Jurkat, Clone E6-1 (cell line): ENCODE data around the gene MYL6B. TPM values are rescaled to one million over a fixed set of nuclear protein-coding genes. Genes with fewer than 3 reads are reported as not detected.
"Not testable (repeated sequence)": the region's sequence is repeated elsewhere in the genome, so short reads cannot be mapped to it uniquely, and the experiment has no call there.

Experiments
- DNase-seq: peaks from one replicate; pipeline ENCODE4 v3.0.0-alpha.2; 2011; ENCODE audit warnings: low read depth, low spot score
- H3K4me3 ChIP-seq: 2 replicates; pipeline ENCODE4 v1.5.1; 2011; ENCODE audit warnings: mild to moderate bottlenecking, low read length, control low read depth, moderate library complexity
- polyA plus RNA-seq: library from polyadenylated mRNA; unstranded; fragments of >200 nt; gene quantifications from one replicate; pipeline ENCODE4 v1.2.1, GENCODE V29; 2012; ENCODE audit warnings: missing spikeins; ENCODE audit not compliant: insufficient read length, insufficient read depth

MYL6B gene
- 282 TPM for polyA plus RNA-seq

- H3K4me3 ChIP-seq = peak within 1 kb of the TSS; percentile 86
- DNase-seq = peak; percentile 92
Measured at GRCh38 chr12:56152132-56152755, at the start of gene MYL6B. MYL6B (plus strand) TSS chr12:56152587; CDS start chr12:56153919, 1,332 bp downstream.

GRCh38 chr12:56102683-56103065 is 49.7 kb upstream of the MYL6B start:
- H3K4me3 ChIP-seq = no peak overlapping the region
- no peak for DNase-seq

GRCh38 chr12:56103066-56103711 is 49.2 kb upstream of the MYL6B start:
- peak; percentile 71 for DNase-seq
- peak overlapping the region; percentile 91 for H3K4me3 ChIP-seq

GRCh38 chr12:56103823-56104108 is 48.6 kb upstream of the MYL6B start:
- H3K4me3 ChIP-seq = peak overlapping the region; percentile 91
- no peak for DNase-seq

GRCh38 chr12:56104109-56104814 is 48.1 kb upstream of the MYL6B start, which contains the start of gene PA2G4:
PA2G4 (plus strand) TSS chr12:56104559; CDS start chr12:56104738, 179 bp downstream.
- peak; percentile 99 for DNase-seq
- H3K4me3 ChIP-seq = peak within 1 kb of the TSS; percentile 91

- H3K4me3 ChIP-seq = peak overlapping the region; percentile 91
Measured at GRCh38 chr12:56104815-56105608, 47.4 kb upstream of the MYL6B start.

GRCh38 chr12:56105609-56105902 is 46.8 kb upstream of the MYL6B start:
- H3K4me3 ChIP-seq = peak overlapping the region; percentile 91
- DNase-seq = no peak

More at GRCh38 chr12:56104815-56105608, 47.4 kb upstream of the MYL6B start:
- DNase-seq = no peak

GRCh38 chr12:56107242-56107641 is 45.1 kb upstream of the MYL6B start:
- DNase-seq = no peak

GRCh38 chr12:56110571-56110970 is 41.8 kb upstream of the MYL6B start:
- no peak for DNase-seq
- no peak overlapping the region for H3K4me3 ChIP-seq

More at GRCh38 chr12:56107242-56107641, 45.1 kb upstream of the MYL6B start:
- H3K4me3 ChIP-seq = no peak overlapping the region

- no peak overlapping the region for H3K4me3 ChIP-seq
Measured at GRCh38 chr12:56114084-56114483, 38.3 kb upstream of the MYL6B start.

GRCh38 chr12:56115329-56115728 is 37.1 kb upstream of the MYL6B start:
- DNase-seq = no peak
- peak overlapping the region; percentile 83 for H3K4me3 ChIP-seq

More at GRCh38 chr12:56114084-56114483, 38.3 kb upstream of the MYL6B start:
- no peak for DNase-seq

GRCh38 chr12:56116267-56117081 is 35.9 kb upstream of the MYL6B start, which contains the start of gene RPL41:
RPL41 (plus strand) TSS chr12:56116633.
- peak; percentile 93 for DNase-seq
- H3K4me3 ChIP-seq = peak within 1 kb of the TSS; percentile 83

GRCh38 chr12:56117082-56117706 is 35.2 kb upstream of the MYL6B start:
- not testable (repeated sequence) for DNase-seq
- peak overlapping the region; percentile 88 for H3K4me3 ChIP-seq

GRCh38 chr12:56117778-56118687 is 34.4 kb upstream of the MYL6B start, which contains the start of gene ZC3H10:
ZC3H10 (plus strand) TSS chr12:56118266; CDS start chr12:56120563, 2,297 bp downstream.
- H3K4me3 ChIP-seq = peak within 1 kb of the TSS; percentile 88
- peak; percentile 100 for DNase-seq

- DNase-seq = no peak
- peak overlapping the region; percentile 88 for H3K4me3 ChIP-seq
Measured at GRCh38 chr12:56118688-56119357, 33.6 kb upstream of the MYL6B start.

GRCh38 chr12:56119361-56119796 is 33.0 kb upstream of the MYL6B start:
- peak overlapping the region; percentile 88 for H3K4me3 ChIP-seq
- DNase-seq = peak; percentile 76
